ENCODE measurements around the gene SV2B. TPM values are rescaled to one million over a fixed set of nuclear protein-coding genes. Genes with fewer than 3 reads are reported as not detected.

Gene SV2B
- total RNA-seq, 3 donors from 2014 or later, result 0.41 to 4.2 (median 0.80) TPM

GRCh38 chr15:91319371-91320059 lies 219.5 kb downstream of the SV2B start:
- intact Hi-C loops (cut with DNase I, micrococcal nuclease), result no loop called here
- DNase-seq (no peak), ATAC-seq (no peak)
- Histone ChIP-seq H3K4me1 (ENCODE audit: low read depth) (no peaks in the 10 kb centered on the region), H3K36me3 (ENCODE audit: low read depth) (no peaks in the 10 kb centered on the region), H3K4me3 (no peak overlapping the region), H3K9me3 (no peaks in the 10 kb centered on the region)
- TF ChIP-seq CTCF (IDR thresholded peaks at IDR 0.05), result no peak

GRCh38 chr15:91320101-91320500 lies 220.0 kb downstream of the SV2B start:
- no peak for DNase-seq
- ATAC-seq, result no peak
- Histone ChIP-seq H3K4me1 (ENCODE audit: low read depth) (no peaks in the 10 kb centered on the region), H3K9me3 (no peaks in the 10 kb centered on the region), H3K4me3 (no peak overlapping the region), H3K36me3 (ENCODE audit: low read depth) (no peaks in the 10 kb centered on the region)
- intact Hi-C loops (cut with DNase I, micrococcal nuclease), result no loop called here
- TF ChIP-seq CTCF (IDR thresholded peaks at IDR 0.05), result no peak

GRCh38 chr15:91329914-91330313 lies 229.9 kb downstream of the SV2B start:
- ATAC-seq (no peak), DNase-seq (no peak)
- intact Hi-C loops (cut with DNase I, micrococcal nuclease), result no loop called here
- Histone ChIP-seq H3K4me3 (no peak overlapping the region), H3K4me1 (ENCODE audit: low read depth) (no peaks in the 10 kb centered on the region), H3K9me3 (no peaks in the 10 kb centered on the region), H3K36me3 (ENCODE audit: low read depth) (no peaks in the 10 kb centered on the region)
- no peak for TF ChIP-seq CTCF (IDR thresholded peaks at IDR 0.05)

- H3K36me3 ChIP-seq (ENCODE audit: low read depth), result no peaks in the 10 kb centered on the region
Observed at GRCh38 chr15:91331581-91331980, 231.5 kb downstream of the SV2B start.

GRCh38 chr15:91335702-91336101 lies 235.6 kb downstream of the SV2B start:
- H3K36me3 ChIP-seq (ENCODE audit: low read depth), result no peaks in the 10 kb centered on the region
- intact Hi-C loops (cut with DNase I, micrococcal nuclease), result no loop called here
- no peaks in the 10 kb centered on the region for H3K9me3 ChIP-seq
- H3K4me3 ChIP-seq, result no peak overlapping the region
- DNase-seq (no peak), ATAC-seq (no peak)
- TF ChIP-seq CTCF (IDR thresholded peaks at IDR 0.05), result no peak
- no peaks in the 10 kb centered on the region for H3K4me1 ChIP-seq (ENCODE audit: low read depth)

More at GRCh38 chr15:91331581-91331980, 231.5 kb downstream of the SV2B start:
- ATAC-seq (no peak), DNase-seq (no peak)
- no peak for TF ChIP-seq CTCF (IDR thresholded peaks at IDR 0.05)
- intact Hi-C loops (cut with DNase I, micrococcal nuclease), result no loop called here
- Histone ChIP-seq H3K4me3 (no peak overlapping the region), H3K4me1 (ENCODE audit: low read depth) (no peaks in the 10 kb centered on the region), H3K9me3 (no peaks in the 10 kb centered on the region)

GRCh38 chr15:91336687-91337086 lies 236.6 kb downstream of the SV2B start:
- intact Hi-C loops (cut with DNase I, micrococcal nuclease), result no loop called here
- DNase-seq, result no peak
- ATAC-seq, result no peak
- H3K9me3 ChIP-seq, result no peaks in the 10 kb centered on the region
- no peak overlapping the region for H3K4me3 ChIP-seq
- TF ChIP-seq CTCF (IDR thresholded peaks at IDR 0.05), result no peak
- H3K36me3 ChIP-seq (ENCODE audit: low read depth), result no peaks in the 10 kb centered on the region
- no peaks in the 10 kb centered on the region for H3K4me1 ChIP-seq (ENCODE audit: low read depth)

All from mucosa of descending colon (tissue), 3 donors.